Upper lobe of left lung (tissue), 4 donors: ENCODE results near the gene IFI6.
"Not testable (repeated sequence)": the region's sequence is repeated elsewhere in the genome, so short reads cannot be mapped to it uniquely, and the experiment has no call there.

Source experiments
- EP300 ChIP-seq, 4 donors: sonication (generic); formaldehyde crosslinking; IDR thresholded peaks; one replicate each; pipeline ENCODE4 v1.5.1; 2017; ENCODE audit warnings: antibody characterized with exemption in 4 of 4, control low read depth in 2 of 4
- POLR2A ChIP-seq, 4 donors: fragments of 450-650 bp; IDR thresholded peaks; one replicate each; pipeline ENCODE4 v1.5.1; 2016 to 2017; ENCODE audit warnings: antibody characterized with exemption in 4 of 4, mild to moderate bottlenecking in 2 of 4
- POLR2AphosphoS5 ChIP-seq, 2 donors: sonication (generic); formaldehyde crosslinking; IDR thresholded peaks; one replicate each; pipeline ENCODE4 v1.5.1; 2017; ENCODE audit warnings: antibody characterized with exemption in 2 of 2
- TF ChIP-seq, protein P1 (sequence below), 6 experiments: fragments of 450-650 bp in 4 of 6; fragments of 200-600 bp in 2 of 6; sonication (generic) in 2 of 6; IDR thresholded peaks; one replicate each; pipeline ENCODE4 v1.5.1; 2016 to 2019; ENCODE audit warnings: antibody characterized with exemption in 6 of 6

DNA sequence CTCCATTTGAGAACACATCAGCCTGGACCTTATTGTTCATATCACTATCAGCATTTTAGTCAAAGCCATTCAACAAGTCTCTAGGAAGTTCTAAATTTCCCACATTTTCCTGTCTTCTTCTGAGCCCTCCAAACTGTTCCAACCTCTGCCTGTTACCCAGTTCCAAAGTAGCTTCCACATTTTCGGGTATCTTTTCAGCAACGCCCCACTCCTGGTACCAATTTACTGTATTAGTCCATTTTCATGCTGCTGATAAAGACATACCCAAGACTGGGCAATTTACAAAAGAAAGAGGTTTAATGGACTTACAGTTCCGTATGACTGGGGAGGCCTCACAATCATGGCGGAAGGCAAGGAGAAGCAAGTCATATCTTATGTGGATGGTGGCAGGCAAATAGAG lies 9.6 kb upstream of the IFI6 start:
- TF ChIP-seq POLR2A, EP300, POLR2AphosphoS5 (IDR thresholded peaks at IDR 0.05): not testable (repeated sequence)
- TF ChIP-seq, protein P1, sequence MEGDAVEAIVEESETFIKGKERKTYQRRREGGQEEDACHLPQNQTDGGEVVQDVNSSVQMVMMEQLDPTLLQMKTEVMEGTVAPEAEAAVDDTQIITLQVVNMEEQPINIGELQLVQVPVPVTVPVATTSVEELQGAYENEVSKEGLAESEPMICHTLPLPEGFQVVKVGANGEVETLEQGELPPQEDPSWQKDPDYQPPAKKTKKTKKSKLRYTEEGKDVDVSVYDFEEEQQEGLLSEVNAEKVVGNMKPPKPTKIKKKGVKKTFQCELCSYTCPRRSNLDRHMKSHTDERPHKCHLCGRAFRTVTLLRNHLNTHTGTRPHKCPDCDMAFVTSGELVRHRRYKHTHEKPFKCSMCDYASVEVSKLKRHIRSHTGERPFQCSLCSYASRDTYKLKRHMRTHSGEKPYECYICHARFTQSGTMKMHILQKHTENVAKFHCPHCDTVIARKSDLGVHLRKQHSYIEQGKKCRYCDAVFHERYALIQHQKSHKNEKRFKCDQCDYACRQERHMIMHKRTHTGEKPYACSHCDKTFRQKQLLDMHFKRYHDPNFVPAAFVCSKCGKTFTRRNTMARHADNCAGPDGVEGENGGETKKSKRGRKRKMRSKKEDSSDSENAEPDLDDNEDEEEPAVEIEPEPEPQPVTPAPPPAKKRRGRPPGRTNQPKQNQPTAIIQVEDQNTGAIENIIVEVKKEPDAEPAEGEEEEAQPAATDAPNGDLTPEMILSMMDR (IDR thresholded peaks at IDR 0.05): not testable (repeated sequence)
